OCI-LY1 (cell line): ENCODE measurements around the gene POLR2H.

Experiments
- H2AFZ ChIP-seq: fragments of 200-600 bp; sonication (generic), shearing (Covaris generic); 2 replicates; pipeline ENCODE4 v1.6.0; 2014; ENCODE audit warnings: antibody characterized with exemption, mild to moderate bottlenecking, low read length
- H3F3A ChIP-seq: fragments of 200-600 bp; sonication (generic), shearing (Covaris generic); 2 replicates; pipeline ENCODE4 v1.6.0; 2014; ENCODE audit warnings: mild to moderate bottlenecking, antibody characterized with exemption, low read length, moderate library complexity; ENCODE audit not compliant: insufficient read depth
- H3K27ac ChIP-seq: fragments of 200-600 bp; sonication (generic); 2 replicates; pipeline ENCODE4 v1.5.1; 2014; ENCODE audit warnings: low read length, mixed run types, mild to moderate bottlenecking, low read depth; ENCODE audit not compliant: poor library complexity, severe bottlenecking
- H3K27me3 ChIP-seq: fragments of 200-600 bp; sonication (generic); 2 replicates; pipeline ENCODE4 v1.6.0; 2014; ENCODE audit warnings: antibody characterized with exemption, mild to moderate bottlenecking, low read length, moderate library complexity; ENCODE audit not compliant: insufficient read depth
- H3K36me3 ChIP-seq: fragments of 200-600 bp; sonication (generic); 2 replicates; pipeline ENCODE4 v1.6.1; 2014; ENCODE audit warnings: mild to moderate bottlenecking, antibody characterized with exemption, low read length, moderate library complexity, mixed read lengths; ENCODE audit not compliant: insufficient read depth
- H3K4me1 ChIP-seq: fragments of 200-600 bp; sonication (generic); 2 replicates; pipeline ENCODE4 v1.5.1; 2014; ENCODE audit warnings: mild to moderate bottlenecking, low read length, moderate library complexity; ENCODE audit not compliant: insufficient read depth, severe bottlenecking
- H3K4me2 ChIP-seq: fragments of 200-600 bp; sonication (generic), shearing (Covaris generic); 2 replicates; pipeline ENCODE4 v1.6.1; 2014; ENCODE audit warnings: low read length
- H3K4me3 ChIP-seq: fragments of 200-600 bp; sonication (generic); 2 replicates; pipeline ENCODE4 v1.5.1; 2014; ENCODE audit warnings: low read length, low read depth, mild to moderate bottlenecking, mixed read lengths; ENCODE audit not compliant: poor library complexity, severe bottlenecking
- H3K79me2 ChIP-seq: fragments of 200-600 bp; shearing (Covaris generic); 2 replicates; pipeline ENCODE4 v1.6.1; 2016; ENCODE audit warnings: mixed run types, low read length, mixed read lengths; ENCODE audit not compliant: insufficient read depth
- H3K9ac ChIP-seq: fragments of 200-600 bp; sonication (generic), shearing (Covaris generic); 2 replicates; pipeline ENCODE4 v1.6.1; 2014; ENCODE audit warnings: mild to moderate bottlenecking, low read length, mixed read lengths
- H3K9me2 ChIP-seq: fragments of 200-600 bp; sonication (generic), shearing (Covaris generic); 2 replicates; pipeline ENCODE4 v1.6.1; 2014; ENCODE audit warnings: low read depth, mild to moderate bottlenecking, low read length, mixed read lengths
- H3K9me3 ChIP-seq: fragments of 200-600 bp; shearing (Covaris generic); 2 replicates; pipeline ENCODE4 v1.6.1; 2014; ENCODE audit warnings: low read length, mixed read lengths
- H4K20me1 ChIP-seq: fragments of 200-600 bp; sonication (generic), shearing (Covaris generic); 2 replicates; pipeline ENCODE4 v1.6.0; 2016; ENCODE audit warnings: mild to moderate bottlenecking, low read length; ENCODE audit not compliant: insufficient read depth
- CTCF ChIP-seq: fragments of 200-600 bp; sonication (generic), shearing (Covaris generic); IDR thresholded peaks from 2 replicates; pipeline ENCODE4 v1.5.1; 2017; ENCODE audit warnings: mild to moderate bottlenecking, antibody characterized with exemption, low read length, moderate library complexity, mixed read lengths
- EZH2 ChIP-seq: fragments of 200-600 bp; sonication (generic), shearing (Covaris generic); IDR thresholded peaks from 2 replicates; pipeline ENCODE4 v1.8.0; 2017; ENCODE audit warnings: borderline replicate concordance, mixed run types, mild to moderate bottlenecking, antibody characterized with exemption, low read length, moderate library complexity, mixed read lengths

The POLR2H gene

DNA sequence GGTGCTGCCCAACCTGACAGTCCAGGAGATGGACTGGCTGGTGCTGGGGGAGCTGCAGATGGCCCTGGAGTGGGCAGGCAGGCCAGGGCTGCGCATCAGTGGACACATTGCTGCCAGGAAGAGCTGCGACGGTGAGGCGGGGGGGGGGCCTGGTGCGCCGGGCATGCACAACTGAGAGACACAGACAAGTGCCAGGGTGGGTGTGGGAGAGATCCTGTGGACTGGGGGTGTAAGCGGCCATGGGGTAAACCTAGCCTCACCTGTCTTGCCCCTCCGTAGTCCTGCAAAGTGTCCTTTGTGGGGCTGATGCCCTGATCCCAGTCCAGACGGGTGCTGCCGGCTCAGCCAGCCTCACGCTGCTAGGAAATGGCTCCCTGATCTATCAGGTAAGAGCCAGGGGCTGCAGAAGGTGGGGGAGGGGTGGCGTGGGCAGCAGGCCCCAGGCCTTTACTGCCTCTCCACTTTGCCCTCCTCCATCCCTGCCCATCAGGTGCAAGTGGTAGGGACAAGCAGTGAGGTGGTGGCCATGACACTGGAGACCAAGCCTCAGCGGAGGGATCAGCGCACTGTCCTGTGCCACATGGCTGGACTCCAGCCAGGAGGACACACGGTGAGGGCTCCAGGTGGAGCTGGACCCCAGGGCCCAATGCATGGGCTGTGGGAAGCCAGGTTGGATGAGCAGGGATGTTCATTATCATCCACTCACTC lies 21.7 kb downstream of the POLR2H start:
- Histone ChIP-seq H4K20me1 (no peaks in the 10 kb centered on the region), H3K9me2 (no peaks in the 10 kb centered on the region), H3K27me3 (peaks cover 7% of the 10 kb centered on the region), H2AFZ (no peak overlapping the region), H3F3A (no peaks in the 10 kb centered on the region), H3K4me1 (no peaks in the 10 kb centered on the region), H3K4me2 (no peak overlapping the region), H3K9ac (no peak overlapping the region), H3K27ac (no peak overlapping the region), H3K36me3 (no peaks in the 10 kb centered on the region), H3K4me3 (no peak overlapping the region), H3K79me2 (no peaks in the 10 kb centered on the region), H3K9me3 (no peaks in the 10 kb centered on the region)
- no peak for TF ChIP-seq EZH2
- no peak for TF ChIP-seq CTCF

DNA sequence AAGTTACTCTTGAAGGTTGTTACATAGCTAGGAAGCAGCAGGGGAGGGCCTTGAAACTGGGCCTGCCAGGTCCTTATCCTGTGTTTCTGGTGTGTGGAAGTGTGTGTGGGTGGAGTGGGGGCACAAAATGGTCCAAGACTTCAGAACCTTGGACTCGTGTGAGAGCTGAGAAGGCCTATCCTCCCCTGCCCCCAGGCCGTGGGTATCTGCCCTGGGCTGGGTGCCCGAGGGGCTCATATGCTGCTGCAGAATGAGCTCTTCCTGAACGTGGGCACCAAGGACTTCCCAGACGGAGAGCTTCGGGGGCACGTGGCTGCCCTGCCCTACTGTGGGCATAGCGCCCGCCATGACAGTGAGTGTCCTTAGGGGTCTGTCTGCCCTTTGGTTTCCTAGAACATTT lies 22.8 kb downstream of the POLR2H start:
- Histone ChIP-seq H3K4me1 (no peaks in the 10 kb centered on the region), H3K4me3 (no peak overlapping the region), H3K9me2 (no peaks in the 10 kb centered on the region), H3K4me2 (no peak overlapping the region), H3K9me3 (no peaks in the 10 kb centered on the region), H2AFZ (no peak overlapping the region), H3F3A (no peaks in the 10 kb centered on the region), H3K36me3 (no peaks in the 10 kb centered on the region), H3K27ac (no peak overlapping the region), H3K9ac (no peak overlapping the region), H3K79me2 (no peaks in the 10 kb centered on the region), H3K27me3 (peaks cover 3% of the 10 kb centered on the region; the same call in 1 of the 2 replicates), H4K20me1 (no peaks in the 10 kb centered on the region)
- no peak for TF ChIP-seq EZH2
- TF ChIP-seq CTCF, result no peak

DNA sequence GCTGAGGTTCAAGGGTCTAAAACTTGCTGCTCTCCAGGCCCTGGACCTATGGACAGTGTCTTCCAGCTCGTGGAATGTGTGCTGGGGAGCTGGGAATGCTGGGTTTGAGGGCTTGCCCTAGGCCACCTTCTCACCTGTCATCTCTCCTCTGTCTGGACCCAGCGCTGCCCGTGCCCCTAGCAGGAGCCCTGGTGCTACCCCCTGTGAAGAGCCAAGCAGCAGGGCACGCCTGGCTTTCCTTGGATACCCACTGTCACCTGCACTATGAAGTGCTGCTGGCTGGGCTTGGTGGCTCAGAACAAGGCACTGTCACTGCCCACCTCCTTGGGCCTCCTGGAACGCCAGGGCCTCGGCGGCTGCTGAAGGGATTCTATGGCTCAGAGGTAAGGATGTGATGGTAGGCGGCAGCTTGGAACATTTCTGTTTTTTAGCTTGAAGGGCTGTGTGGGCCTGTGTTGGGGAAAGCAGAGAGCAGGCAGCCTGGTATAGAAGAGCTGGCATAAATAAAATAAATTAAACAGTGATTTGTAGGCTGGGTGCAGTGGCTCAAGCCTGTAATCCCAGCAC lies 23.4 kb downstream of the POLR2H start:
- Histone ChIP-seq H3K4me1 (no peaks in the 10 kb centered on the region), H3K4me3 (no peak overlapping the region), H4K20me1 (no peaks in the 10 kb centered on the region), H3K79me2 (no peaks in the 10 kb centered on the region), H3K9me3 (no peaks in the 10 kb centered on the region), H3F3A (no peaks in the 10 kb centered on the region), H3K9ac (no peak overlapping the region), H3K9me2 (no peaks in the 10 kb centered on the region), H3K36me3 (no peaks in the 10 kb centered on the region), H2AFZ (no peak overlapping the region), H3K4me2 (no peak overlapping the region), H3K27ac (no peak overlapping the region), H3K27me3 (peaks cover 8% of the 10 kb centered on the region; the same call in 1 of the 2 replicates)
- TF ChIP-seq CTCF (no peak), EZH2 (no peak)
